Stimulated activated CD8-positive, alpha-beta memory T cell treated with anti-CD3 and anti-CD28 coated beads, Interleukin-4, amount 100 ng/mL, for 48 hours (primary cell): Measurements from ENCODE around the gene GTPBP4.
"Not testable (repeated sequence)": the region's sequence is repeated elsewhere in the genome, so short reads cannot be mapped to it uniquely, and the experiment has no call there.

Source experiments
- DNase-seq: peaks from one replicate; pipeline ENCODE4 v3.0.0-alpha.2; 2020

GTPBP4 gene

GRCh38 chr10:1061930-1062774 lies 73.9 kb downstream of the GTPBP4 start:
- DNase-seq, result no peak

DNA sequence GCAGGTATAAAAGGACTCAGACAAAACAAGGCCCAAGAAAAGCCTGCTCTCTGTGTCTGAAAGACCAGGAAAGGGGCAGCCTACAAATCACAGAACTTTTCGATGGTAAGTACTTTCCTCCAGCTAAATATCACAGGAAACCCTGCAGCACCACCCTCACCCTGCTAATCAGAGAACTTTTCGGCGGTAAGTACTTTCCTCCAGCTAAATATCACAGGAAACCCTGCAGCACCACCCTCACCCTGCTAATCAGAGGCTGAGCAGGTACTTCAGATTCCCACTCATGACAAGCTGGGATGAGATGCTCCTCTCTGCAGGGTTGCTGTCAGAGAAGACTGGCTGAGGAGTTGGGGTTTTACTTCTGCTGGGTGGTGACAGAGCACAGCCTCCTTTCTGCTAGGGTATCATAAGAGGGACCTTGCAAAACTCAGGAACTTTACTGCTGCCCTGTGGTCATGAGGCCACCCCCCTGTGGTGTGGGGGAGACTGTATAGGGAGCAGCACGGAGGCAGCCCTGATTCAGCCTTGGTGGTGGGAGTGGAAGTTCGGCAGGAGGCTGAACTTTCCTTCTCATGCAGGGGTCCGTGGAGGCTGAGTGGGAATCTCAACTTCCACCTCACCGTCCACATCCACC lies 75.1 kb downstream of the GTPBP4 start:
- peak; percentile 41 for DNase-seq

DNA sequence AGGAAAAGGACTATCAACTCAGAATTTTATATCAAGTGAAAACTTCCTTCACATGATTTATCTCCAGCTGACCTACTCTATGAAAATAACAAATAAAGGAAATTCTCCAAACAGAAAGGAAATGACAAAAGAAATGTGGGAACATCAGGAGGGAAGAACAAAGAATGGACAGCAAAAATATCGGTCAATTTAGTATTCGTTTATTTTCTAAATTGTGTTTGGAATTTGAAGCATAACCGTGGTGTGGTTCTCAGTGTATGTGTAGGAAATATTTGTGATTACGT lies 76.7 kb downstream of the GTPBP4 start:
- no peak for DNase-seq

DNA sequence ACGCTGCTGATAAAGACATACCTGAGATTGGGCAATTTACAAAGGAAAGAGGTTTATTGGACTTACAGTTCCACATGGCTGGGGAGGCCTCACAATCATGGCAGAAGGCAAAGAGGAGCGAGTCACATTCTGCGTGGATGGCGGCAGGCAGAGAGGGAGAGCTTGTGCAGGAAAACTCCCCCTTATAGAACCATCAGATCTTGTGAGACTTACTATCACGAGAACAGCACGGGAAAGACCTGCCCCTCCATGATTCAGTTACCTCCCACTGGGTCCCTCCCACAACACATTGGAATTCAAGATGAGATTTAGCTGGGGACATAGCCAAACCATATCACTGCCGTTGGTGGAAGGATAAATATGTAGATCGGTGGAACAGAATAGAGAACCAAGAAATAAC lies 78.5 kb downstream of the GTPBP4 start:
- DNase-seq, result not testable (repeated sequence)

GRCh38 chr10:1068380-1069361 lies 80.4 kb downstream of the GTPBP4 start:
- DNase-seq, result no peak
